GM12878 (cell line): ENCODE measurements around the gene IGF1R. TPM values are rescaled to one million over a fixed set of nuclear protein-coding genes. Genes with fewer than 3 reads are reported as not detected.

Experiments
- ATAC-seq: fragments of 200-7000 bp; cut with Tn5 transposase; 3 replicates; pipeline ENCODE4 v1.9.1; 2020; ENCODE audit warnings: mild to moderate bottlenecking, moderate library complexity
- BruUV-seq: library from RNA; stranded (reverse); fragments of 400-500 nt; replicated peaks from 2 replicates; lab custom pipeline; 2021; lab: Mats Ljungman, UMichigan
- CTCF ChIA-PET: fragments of 300-600 bp; sonication (Branson Sonifier 250); formaldehyde crosslinking; extraction: SDS; loops from one replicate; lab custom pipeline; 2021; ENCODE audit warnings: inconsistent platforms; lab: Yijun Ruan, JAX
- POLR2A ChIA-PET: fragments of 350-600 bp; formaldehyde crosslinking; extraction: SDS; loops from one replicate; lab custom pipeline; 2021; ENCODE audit warnings: inconsistent platforms; lab: Charles Lee
- RAD21 ChIA-PET: fragments of 300-600 bp; sonication (Branson Sonifier 250); formaldehyde crosslinking; loops from one replicate; lab custom pipeline; 2023; ENCODE audit warnings: antibody characterized with exemption; ENCODE audit not compliant: unreplicated experiment; lab: Charles Lee
- SMC1A ChIA-PET: fragments of 300-600 bp; sonication (Branson Sonifier 250); formaldehyde crosslinking; loops from one replicate; lab custom pipeline; 2023; ENCODE audit not compliant: unreplicated experiment, uncharacterized antibody; lab: Charles Lee
- DNase-seq: peaks from one replicate; pipeline ENCODE4 v3.0.0-alpha.2; 2011; ENCODE audit warnings: low read depth, low spot score
- FAIRE-seq: peaks from 3 replicates; lab custom pipeline; 2011; peaks lifted over from hg19 to GRCh38; lab: Jason Lieb, UNC
- H2AFZ ChIP-seq: 2 replicates; pipeline ENCODE4 v1.6.0; 2011; ENCODE audit warnings: low read depth, low read length, control low read depth; ENCODE audit not compliant: control insufficient read depth
- H3K27ac ChIP-seq: 2 replicates; pipeline ENCODE4 v1.5.1; 2011; ENCODE audit warnings: control low read depth; ENCODE audit not compliant: control insufficient read depth, insufficient read depth
- H3K27me3 ChIP-seq, 2 experiments: replicated peaks in 1 of 2; 2 replicates each; pipeline versions ENCODE4 v1.6.0 to v1.6.1; 2011; ENCODE audit warnings: low read length in 1 of 2; ENCODE audit not compliant: control insufficient read depth in 2 of 2, insufficient read depth in 2 of 2
- H3K36me3 ChIP-seq, 2 experiments: 2 replicates each; pipeline ENCODE4 v1.5.1; 2011; ENCODE audit warnings: low read length in 1 of 2; ENCODE audit not compliant: control insufficient read depth in 2 of 2, insufficient read depth in 2 of 2
- H3K4me1 ChIP-seq: 2 replicates; pipeline ENCODE4 v1.6.1; 2011; ENCODE audit warnings: mild to moderate bottlenecking, low read length, moderate library complexity, mixed read lengths; ENCODE audit not compliant: control insufficient read depth, insufficient read depth
- H3K4me2 ChIP-seq: 2 replicates; pipeline ENCODE4 v1.6.0; 2011; ENCODE audit warnings: control low read depth; ENCODE audit not compliant: control insufficient read depth, insufficient read depth
- H3K4me3 ChIP-seq: fragments of 200-600 bp; sonication (generic); 2 replicates; pipeline ENCODE4 v1.5.1; 2016
- H3K79me2 ChIP-seq: 2 replicates; pipeline ENCODE4 v1.6.0; 2011; ENCODE audit warnings: low read length; ENCODE audit not compliant: control insufficient read depth, insufficient read depth
- H3K9ac ChIP-seq: 2 replicates; pipeline ENCODE4 v1.8.0; 2011; ENCODE audit warnings: low read length, control low read depth, mixed read lengths; ENCODE audit not compliant: control insufficient read depth, insufficient read depth
- H3K9me3 ChIP-seq: replicated peaks from 3 replicates; pipeline ENCODE4 v1.5.1; 2011; ENCODE audit warnings: mild to moderate bottlenecking, low read length; ENCODE audit not compliant: control insufficient read depth, insufficient read depth
- H4K20me1 ChIP-seq: 2 replicates; pipeline ENCODE4 v1.6.0; 2011; ENCODE audit not compliant: control insufficient read depth, insufficient read depth
- FOS ChIP-seq: IDR thresholded peaks from 3 replicates; pipeline ENCODE4 v1.6.1; 2011; ENCODE audit warnings: borderline replicate concordance; ENCODE audit not compliant: insufficient read length; ENCODE audit errors: extremely low read depth
- MYB ChIP-seq: fragments of 150-350 bp; IDR thresholded peaks from 2 replicates; pipeline ENCODE4 v1.6.1; 2014; ENCODE audit warnings: mild to moderate bottlenecking, low read depth, low read length, borderline replicate concordance
- NFYB ChIP-seq: IDR thresholded peaks from 2 replicates; pipeline ENCODE4 v1.6.1; 2011; ENCODE audit warnings: low read depth, mild to moderate bottlenecking, low read length, improper control_type of control experiment, moderate library complexity; ENCODE audit not compliant: insufficient read depth
- TCF3 ChIP-seq: IDR thresholded peaks from 2 replicates; pipeline ENCODE4 v1.6.1; 2012; ENCODE audit warnings: low read depth, mild to moderate bottlenecking, low read length, borderline replicate concordance; ENCODE audit not compliant: insufficient read depth
- TCF7 ChIP-seq: IDR thresholded peaks from 2 replicates; pipeline ENCODE4 v1.6.1; 2014; ENCODE audit warnings: antibody characterized with exemption, borderline replicate concordance
- ZBED1 ChIP-seq: IDR thresholded peaks from 2 replicates; pipeline ENCODE4 v1.6.1; 2016; ENCODE audit warnings: borderline replicate concordance
- WGBS: methylation state at CpG from one replicate; pipeline ENCODE4 v1.1.6; 2016; ENCODE audit warnings: low lambda C conversion rate; ENCODE audit not compliant: insufficient replicate concordance, insufficient coverage; ENCODE audit errors: missing lambda C conversion rate; 5-methylcytosine and 5-hydroxymethylcytosine counted together
- in situ Hi-C: fragments of 300-500 bp; cut with MboI; formaldehyde crosslinking; loops from 9 replicates; pipeline ENCODE4 v1.14.3; 2018; ENCODE audit warnings: mixed read lengths
- intact Hi-C: fragments of 100-400 bp; cut with micrococcal nuclease; formaldehyde crosslinking; loops from one replicate; pipeline ENCODE4 v1.14.2; 2022; ENCODE audit not compliant: unreplicated experiment
- polyA plus RNA-seq, 11 experiments: library from polyadenylated mRNA; depleted of rRNA in 4 of 11; unstranded in 6 of 11; stranded (reverse) in 5 of 11; fragments of >200 nt; fragmentation: Nextera tagmentation in 4 of 11; fragmentation: Illumina TruSeq in 1 of 11; extraction: Ambion mirVana in 4 of 11; extraction: Trizol in 1 of 11; gene quantifications; 1 replicate in 1 of 11; 2 replicates in 10 of 11; pipeline versions ENCODE4 v1.2.1 to v1.2.3, GENCODE V29; 2011 to 2016; ENCODE audit warnings: inconsistent platforms in 2 of 11, missing spikeins in 2 of 11, low read depth in 1 of 11
- total RNA-seq, 4 experiments: library from RNA; depleted of rRNA in 3 of 4; stranded (reverse); fragments of >200 nt in 3 of 4; fragmentation: Illumina TruSeq in 1 of 4; extraction: Trizol in 1 of 4; gene quantifications; 2 replicates each; pipeline versions ENCODE4 v1.2.1 to v1.2.3, GENCODE V29; 2013 to 2021
- TF ChIP-seq, protein P1 (sequence below): fragments of 450-650 bp; IDR thresholded peaks from 2 replicates; pipeline ENCODE4 v1.6.1; 2017; ENCODE audit warnings: low read depth, mild to moderate bottlenecking, moderate library complexity

IGF1R gene
- total and polyA plus RNA-seq, 10 of the 15 experiments (the other 5 are each of a cell fraction or from before 2014, with no cell fraction given) = 0.03 to 2.7 (median 0.66) TPM

GRCh38 chr15:98963444-98963843, 315.1 kb downstream of the IGF1R start:
- Histone ChIP-seq H3K27me3 (no peaks in the 10 kb centered on the region), H3K4me2 (no peak overlapping the region), H3K79me2 (no peaks in the 10 kb centered on the region), H4K20me1 (no peaks in the 10 kb centered on the region), H3K9me3 (peaks cover 10% of the 10 kb centered on the region), H2AFZ (no peak overlapping the region), H3K36me3 (no peaks in the 10 kb centered on the region), H3K4me1 (no peaks in the 10 kb centered on the region), H3K9ac (no peak overlapping the region), H3K27ac (no peak overlapping the region), H3K4me3 (no peak overlapping the region)
- RAD21 ChIA-PET = no interaction called here
- in situ Hi-C loops = no loop called here
- DNase-seq (no peak), ATAC-seq (no peak), FAIRE-seq (no peak)
- intact Hi-C loops = no loop called here
- CTCF ChIA-PET = interaction anchor here (1.1 kb wide), 1 partner anchor 113 kb away, joined by 3 read pairs; no protein-coding TSS in a partner anchor
- POLR2A ChIA-PET = interaction anchor here (0.6 kb wide), 1 partner anchor 39 kb away, joined by 4 read pairs; no protein-coding TSS in a partner anchor
- BruUV-seq = no TSS peak
- WGBS = 48% methylated on average over 8 of the region's 8 CpGs
- TF ChIP-seq TCF7 = no peak
- no peak for TF ChIP-seq ZBED1
- no peak for TF ChIP-seq TCF3
- no peak for TF ChIP-seq NFYB
- TF ChIP-seq FOS = no peak
- no peak for TF ChIP-seq MYB
- TF ChIP-seq, protein P1, sequence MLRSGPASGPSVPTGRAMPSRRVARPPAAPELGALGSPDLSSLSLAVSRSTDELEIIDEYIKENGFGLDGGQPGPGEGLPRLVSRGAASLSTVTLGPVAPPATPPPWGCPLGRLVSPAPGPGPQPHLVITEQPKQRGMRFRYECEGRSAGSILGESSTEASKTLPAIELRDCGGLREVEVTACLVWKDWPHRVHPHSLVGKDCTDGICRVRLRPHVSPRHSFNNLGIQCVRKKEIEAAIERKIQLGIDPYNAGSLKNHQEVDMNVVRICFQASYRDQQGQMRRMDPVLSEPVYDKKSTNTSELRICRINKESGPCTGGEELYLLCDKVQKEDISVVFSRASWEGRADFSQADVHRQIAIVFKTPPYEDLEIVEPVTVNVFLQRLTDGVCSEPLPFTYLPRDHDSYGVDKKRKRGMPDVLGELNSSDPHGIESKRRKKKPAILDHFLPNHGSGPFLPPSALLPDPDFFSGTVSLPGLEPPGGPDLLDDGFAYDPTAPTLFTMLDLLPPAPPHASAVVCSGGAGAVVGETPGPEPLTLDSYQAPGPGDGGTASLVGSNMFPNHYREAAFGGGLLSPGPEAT = no peak
- SMC1A ChIA-PET = no interaction called here
